HG02970 (cell line): Measurements from ENCODE around the gene IRX2.

Experiments
- ATAC-seq: cut with Tn5 transposase; IDR thresholded peaks from one replicate; pipeline ENCODE4 v1.9.1; 2021; ENCODE audit warnings: mild to moderate bottlenecking, moderate library complexity, moderate number of reproducible peaks; ENCODE audit not compliant: unreplicated experiment, low FRiP score

The IRX2 gene

GRCh38 chr5:2721385-2722138 lies 29.9 kb downstream of the IRX2 start:
- ATAC-seq, result no peak

- no peak for ATAC-seq
These were observed 32.1 kb downstream of the IRX2 start for GRCh38 chr5:2719332-2719731.

- ATAC-seq, result no peak
These were observed 33.4 kb downstream of the IRX2 start for GRCh38 chr5:2718115-2718514.

- ATAC-seq, result no peak
These were observed 35.6 kb downstream of the IRX2 start for GRCh38 chr5:2715856-2716255.

GRCh38 chr5:2714805-2715204 lies 36.7 kb downstream of the IRX2 start:
- ATAC-seq, result no peak

- no peak for ATAC-seq
These were observed 37.5 kb downstream of the IRX2 start for GRCh38 chr5:2714026-2714425.

GRCh38 chr5:2711446-2712425 lies 39.7 kb downstream of the IRX2 start:
- no peak for ATAC-seq

GRCh38 chr5:2710910-2711309 lies 40.6 kb downstream of the IRX2 start:
- ATAC-seq, result no peak

- ATAC-seq, result no peak
These were observed 41.3 kb downstream of the IRX2 start for GRCh38 chr5:2709976-2710689.

- ATAC-seq, result no peak
These were observed 42.7 kb downstream of the IRX2 start for GRCh38 chr5:2708751-2709150.

GRCh38 chr5:2708132-2708531 lies 43.3 kb downstream of the IRX2 start:
- ATAC-seq, result no peak

- no peak for ATAC-seq
These were observed 45.6 kb downstream of the IRX2 start for GRCh38 chr5:2705861-2706260.

- no peak for ATAC-seq
These were observed 46.5 kb downstream of the IRX2 start for GRCh38 chr5:2704806-2705645.

GRCh38 chr5:2704111-2704510 lies 47.4 kb downstream of the IRX2 start:
- ATAC-seq, result no peak

- no peak for ATAC-seq
These were observed 47.9 kb downstream of the IRX2 start for GRCh38 chr5:2703615-2704014.

- ATAC-seq, result no peak
These were observed 48.4 kb downstream of the IRX2 start for GRCh38 chr5:2703041-2703440.

- no peak for ATAC-seq
These were observed 49.2 kb downstream of the IRX2 start for GRCh38 chr5:2702096-2702879.

GRCh38 chr5:2701592-2701991 lies 49.9 kb downstream of the IRX2 start:
- ATAC-seq, result no peak

GRCh38 chr5:2700876-2701275 lies 50.6 kb downstream of the IRX2 start:
- no peak for ATAC-seq
